AG04450 (cell line): ENCODE results near the gene SLC25A38. TPM values are rescaled to one million over a fixed set of nuclear protein-coding genes. Genes with fewer than 3 reads are reported as not detected.
A peak's percentile ranks its signal among the peaks of the same experiment; 100 is the strongest.

ENCODE experiments used
- CTCF ChIA-PET: fragments of 300-600, 350-600 bp; formaldehyde crosslinking; extraction: SDS; loops from one replicate; lab custom pipeline; 2022; ENCODE audit warnings: antibody characterized with exemption, inconsistent platforms; lab: Charles Lee
- POLR2A ChIA-PET: fragments of 350-600 bp; formaldehyde crosslinking; extraction: SDS; loops from one replicate; lab custom pipeline; 2021; ENCODE audit warnings: antibody characterized with exemption, inconsistent platforms; lab: Yijun Ruan, JAX
- DNase-seq: peaks from one replicate; pipeline ENCODE4 v3.0.0-alpha.2; 2011; ENCODE audit warnings: low read depth, low spot score
- H3K27ac ChIP-seq: one replicate; pipeline ENCODE4 v1.5.1; 2012; ENCODE audit warnings: low read depth, low read length, control low read depth
- H3K27me3 ChIP-seq: one replicate; pipeline ENCODE4 v1.6.0; 2012; ENCODE audit warnings: low read length; ENCODE audit not compliant: control insufficient read depth, insufficient read depth
- H3K4me3 ChIP-seq: 2 replicates; pipeline ENCODE4 v1.5.1; 2011; ENCODE audit warnings: mild to moderate bottlenecking, low read depth, low read length, control low read depth
- H3K9me3 ChIP-seq: 2 replicates; pipeline ENCODE4 v1.5.1; 2012; ENCODE audit warnings: low read length; ENCODE audit not compliant: control insufficient read depth, insufficient read depth
- polyA plus RNA-seq: library from polyadenylated mRNA; depleted of rRNA; stranded (reverse); fragments of >200 nt; gene quantifications from 2 replicates; pipeline ENCODE4 v1.2.3, GENCODE V29; 2011
- TF ChIP-seq, protein P1 (sequence below): IDR thresholded peaks from 2 replicates; pipeline ENCODE4 v1.5.1; 2011; ENCODE audit warnings: low read depth, low read length, control low read depth, inconsistent platforms

The SLC25A38 gene
- polyA plus RNA-seq, 1 experiment: 33.1 TPM

DNA sequence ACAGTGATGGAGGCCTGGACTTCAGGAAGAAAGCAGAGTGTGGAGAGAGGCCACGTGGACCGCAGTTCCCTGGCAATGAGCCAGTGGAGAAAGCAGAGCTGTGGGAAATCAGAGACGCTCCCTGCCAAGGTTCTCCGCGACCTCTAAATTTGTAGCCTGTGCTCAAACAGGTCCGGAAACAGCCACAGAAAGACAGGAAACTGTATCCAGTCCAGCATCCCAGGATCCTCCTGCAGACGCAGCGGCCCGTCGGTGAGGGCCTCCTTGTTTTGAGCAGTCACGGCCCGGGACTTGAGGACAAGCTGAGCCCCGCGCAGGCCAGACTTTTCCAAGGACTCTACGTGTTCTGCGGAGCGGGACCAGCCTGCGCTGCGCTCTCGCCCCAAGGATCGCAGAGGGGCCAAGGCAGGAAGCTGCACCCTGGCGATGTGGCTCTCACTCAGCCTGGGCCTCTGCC lies 45.6 kb downstream of the SLC25A38 start:
- Histone ChIP-seq H3K9me3 (no peaks in the 10 kb centered on the region; the same call in 1 of the 2 replicates), H3K27me3 (no peaks in the 10 kb centered on the region), H3K4me3 (no peak overlapping the region), H3K27ac (no peak overlapping the region)
- ChIA-PET POLR2A (no interaction called here), CTCF (no interaction called here)
- TF ChIP-seq, protein P1, sequence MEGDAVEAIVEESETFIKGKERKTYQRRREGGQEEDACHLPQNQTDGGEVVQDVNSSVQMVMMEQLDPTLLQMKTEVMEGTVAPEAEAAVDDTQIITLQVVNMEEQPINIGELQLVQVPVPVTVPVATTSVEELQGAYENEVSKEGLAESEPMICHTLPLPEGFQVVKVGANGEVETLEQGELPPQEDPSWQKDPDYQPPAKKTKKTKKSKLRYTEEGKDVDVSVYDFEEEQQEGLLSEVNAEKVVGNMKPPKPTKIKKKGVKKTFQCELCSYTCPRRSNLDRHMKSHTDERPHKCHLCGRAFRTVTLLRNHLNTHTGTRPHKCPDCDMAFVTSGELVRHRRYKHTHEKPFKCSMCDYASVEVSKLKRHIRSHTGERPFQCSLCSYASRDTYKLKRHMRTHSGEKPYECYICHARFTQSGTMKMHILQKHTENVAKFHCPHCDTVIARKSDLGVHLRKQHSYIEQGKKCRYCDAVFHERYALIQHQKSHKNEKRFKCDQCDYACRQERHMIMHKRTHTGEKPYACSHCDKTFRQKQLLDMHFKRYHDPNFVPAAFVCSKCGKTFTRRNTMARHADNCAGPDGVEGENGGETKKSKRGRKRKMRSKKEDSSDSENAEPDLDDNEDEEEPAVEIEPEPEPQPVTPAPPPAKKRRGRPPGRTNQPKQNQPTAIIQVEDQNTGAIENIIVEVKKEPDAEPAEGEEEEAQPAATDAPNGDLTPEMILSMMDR: no peak
- DNase-seq: no peak

DNA sequence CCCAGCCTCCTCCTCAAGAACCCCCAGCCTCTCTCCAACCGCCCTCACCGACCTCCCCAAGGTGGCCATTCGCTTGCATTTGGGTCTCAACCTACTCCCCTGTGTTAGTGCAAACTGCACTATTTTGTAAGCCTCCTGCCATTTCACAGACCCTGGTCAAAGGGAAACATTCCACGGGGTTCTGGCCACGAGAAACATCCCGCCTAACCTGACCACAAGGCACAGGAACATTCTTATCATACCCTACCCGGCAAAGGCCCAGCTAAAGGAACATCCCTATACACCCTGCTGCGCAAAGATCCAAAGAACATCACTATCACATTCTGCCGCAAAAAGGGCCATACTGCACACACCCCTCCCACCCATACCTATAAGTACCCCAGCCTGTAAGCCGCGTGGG lies 46.3 kb downstream of the SLC25A38 start:
- H3K27me3 ChIP-seq: no peaks in the 10 kb centered on the region
- ChIA-PET CTCF (no interaction called here), POLR2A (no interaction called here)

DNA sequence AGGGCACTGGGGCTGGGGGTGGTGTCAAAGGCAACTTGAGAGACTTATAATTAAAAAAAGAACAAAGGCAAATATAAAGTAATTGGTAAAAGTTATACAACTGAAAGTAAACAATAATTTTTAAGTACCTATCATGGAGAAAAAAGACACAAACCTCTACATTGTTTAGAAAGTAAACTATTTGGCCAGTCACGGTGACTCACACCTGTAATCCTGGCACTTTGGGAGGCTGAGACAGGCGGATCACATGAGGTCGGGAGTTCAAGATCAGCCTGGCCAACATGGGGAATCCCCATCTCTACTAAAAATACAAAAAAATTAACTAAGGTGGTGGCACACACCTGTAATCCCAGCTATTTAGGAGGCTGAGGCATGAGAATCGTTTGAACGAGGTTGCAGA lies 49.2 kb downstream of the SLC25A38 start:
- POLR2A ChIA-PET: no interaction called here
- TF ChIP-seq, protein P1: no peak
- no peak overlapping the region for H3K27ac ChIP-seq
- no peaks in the 10 kb centered on the region for H3K27me3 ChIP-seq
- CTCF ChIA-PET: interaction anchor here (2.6 kb wide), 1 partner anchor 14 kb away, joined by 15 read pairs; no protein-coding TSS in a partner anchor
- H3K9me3 ChIP-seq: no peaks in the 10 kb centered on the region; the same call in 1 of the 2 replicates
- no peak overlapping the region for H3K4me3 ChIP-seq
- DNase-seq: no peak

More for the DNA sequence above, 46.3 kb downstream of the SLC25A38 start:
- no peaks in the 10 kb centered on the region; the same call in 1 of the 2 replicates for H3K9me3 ChIP-seq
- no peak for DNase-seq
- TF ChIP-seq, protein P1: no peak
- H3K4me3 ChIP-seq: no peak overlapping the region
- no peak overlapping the region for H3K27ac ChIP-seq

DNA sequence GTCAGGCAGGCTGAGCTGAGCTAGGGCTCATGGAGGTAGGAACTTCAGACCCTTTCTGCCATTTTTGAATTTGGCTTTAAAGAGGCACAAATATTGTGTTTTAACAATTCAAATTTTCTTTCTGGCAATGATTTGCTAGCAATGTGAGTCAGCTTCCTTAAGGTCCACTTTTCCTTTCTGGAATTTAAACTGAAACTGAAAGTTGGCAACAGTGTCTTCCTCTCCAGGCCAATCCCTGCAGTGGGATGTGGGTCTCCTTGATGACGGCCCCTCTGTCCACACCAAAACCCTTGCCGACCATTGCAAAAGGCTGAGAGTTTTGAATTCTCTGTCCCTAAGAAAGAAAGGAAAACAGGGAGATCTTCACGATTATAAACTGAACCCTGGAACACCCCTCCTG lies 50.5 kb downstream of the SLC25A38 start:
- Histone ChIP-seq H3K27ac (peak overlapping the region; percentile 31), H3K9me3 (no peaks in the 10 kb centered on the region; the same call in 1 of the 2 replicates), H3K4me3 (no peak overlapping the region), H3K27me3 (no peaks in the 10 kb centered on the region)
- CTCF ChIA-PET: interaction anchor here (3.0 kb wide), 1 partner anchor 14 kb away, joined by 20 read pairs; no protein-coding TSS in a partner anchor
- TF ChIP-seq, protein P1: no peak
- DNase-seq: peak; percentile 10
- POLR2A ChIA-PET: no interaction called here

DNA sequence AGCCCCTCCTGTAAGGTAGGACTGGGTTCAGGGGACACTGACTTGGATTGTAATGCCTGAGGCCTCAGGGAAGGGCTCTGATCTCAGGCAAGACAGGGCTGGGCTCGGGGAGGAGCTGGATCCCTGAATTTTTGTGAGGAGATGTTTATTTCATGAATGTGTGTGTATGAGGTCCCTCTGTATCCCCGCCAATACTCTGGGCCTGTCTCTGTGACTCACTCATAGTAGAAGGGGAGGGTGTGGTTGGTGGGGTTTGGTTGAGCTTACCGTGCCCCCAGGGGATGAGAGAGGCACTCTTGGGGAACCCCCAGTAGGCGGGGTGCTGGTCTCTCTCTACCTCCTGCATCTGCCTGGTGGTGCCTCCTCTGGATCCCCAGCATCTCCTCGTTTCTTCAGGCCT lies 51.4 kb downstream of the SLC25A38 start:
- TF ChIP-seq, protein P1: no peak
- Histone ChIP-seq H3K27me3 (no peaks in the 10 kb centered on the region), H3K4me3 (no peak overlapping the region), H3K27ac (no peak overlapping the region), H3K9me3 (no peaks in the 10 kb centered on the region)
- POLR2A ChIA-PET: no interaction called here
- no peak for DNase-seq
- CTCF ChIA-PET: interaction anchor here (3.0 kb wide), 1 partner anchor 13 kb away, joined by 20 read pairs; no protein-coding TSS in a partner anchor
